ENCODE data around the gene SPRR1B. TPM values are rescaled to one million over a fixed set of nuclear protein-coding genes. Genes with fewer than 3 reads are reported as not detected.

SPRR1B gene
- total and polyA plus RNA-seq, 7 donors, result 0.23 TPM; not detected in 6

DNA sequence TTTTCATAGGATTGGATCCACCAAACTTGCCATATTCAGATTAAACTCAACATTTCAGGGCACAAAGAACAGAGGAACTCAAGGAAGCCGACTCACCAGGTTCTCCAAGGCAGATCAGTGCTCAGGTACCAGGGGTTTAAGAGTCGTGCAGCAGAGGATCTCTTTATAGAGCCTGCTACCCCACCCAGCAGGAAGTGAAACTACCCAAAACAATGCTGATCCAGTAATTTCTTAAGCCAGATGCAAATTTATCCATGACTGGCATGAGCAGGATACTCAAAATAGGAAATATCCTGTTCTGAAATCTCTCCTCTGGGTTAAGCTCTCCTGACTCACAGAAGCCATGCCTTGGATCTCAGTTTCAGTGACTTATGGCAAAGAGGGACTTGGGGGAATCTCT lies 26.4 kb downstream of the SPRR1B start, which contains the start of gene SPRR2A:
TSS of gene SPRR2A (minus strand) at position 138 of the 400 bp plus-strand sequence. CDS start 777 bp downstream, outside the sequence.
- Histone ChIP-seq H3K27me3 (ENCODE audit: insufficient read depth in 3 of 3, low read length in 2 of 3) (no peaks in the 10 kb centered on the region), H3K36me3 (ENCODE audit: insufficient read depth in 1 of 2, low read depth in 1 of 2) (no peaks in the 10 kb centered on the region), H3K27ac (no peak within 1 kb of the TSS), H3K4me3 (no peak within 1 kb of the TSS), H3K4me1 (no peaks in the 10 kb centered on the region), H3K9me3 (no peaks in the 10 kb centered on the region)
- intact Hi-C loops (cut with DNase I), result no loop called here
- no peak for TF ChIP-seq CTCF (IDR thresholded peaks at IDR 0.05)
- DNase-seq (no peak), ATAC-seq (no peak)
- WGBS, 3 donors, result 47 to 61% (median 56%) methylated on average over 2 of the region's 2 CpGs

DNA sequence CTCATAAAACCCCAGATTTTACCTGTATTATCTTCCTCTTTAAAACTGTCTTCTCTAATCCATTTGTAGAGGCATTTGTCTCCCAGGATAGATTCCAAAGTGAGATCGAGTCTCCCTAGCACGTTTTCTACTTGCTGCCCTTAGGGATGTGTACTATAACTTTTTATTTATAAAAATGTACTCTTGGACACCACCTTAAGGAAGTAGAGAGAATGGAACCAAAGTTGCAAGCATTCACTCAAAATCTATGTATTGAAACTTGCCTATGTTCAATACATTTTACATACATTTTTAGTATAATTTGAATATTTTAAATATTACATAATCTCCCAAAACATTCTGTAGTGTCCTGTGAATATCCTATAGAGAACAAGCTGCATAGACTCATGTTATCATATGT lies 27.2 kb downstream of the SPRR1B start:
- Histone ChIP-seq H3K27ac (no peak overlapping the region), H3K4me3 (no peak overlapping the region), H3K27me3 (ENCODE audit: insufficient read depth in 3 of 3, low read length in 2 of 3) (no peaks in the 10 kb centered on the region), H3K4me1 (no peaks in the 10 kb centered on the region), H3K36me3 (ENCODE audit: insufficient read depth in 1 of 2, low read depth in 1 of 2) (no peaks in the 10 kb centered on the region), H3K9me3 (no peaks in the 10 kb centered on the region)
- no peak for DNase-seq
- no peak for TF ChIP-seq CTCF (IDR thresholded peaks at IDR 0.05)
- WGBS, 3 donors, result 41 to 52% (median 49%) methylated on average over 2 of the region's 2 CpGs
- no peak for ATAC-seq
- intact Hi-C loops (cut with DNase I), result no loop called here

- no peaks in the 10 kb centered on the region for H3K27me3 ChIP-seq (ENCODE audit: insufficient read depth in 3 of 3, low read length in 2 of 3)
- DNase-seq (no peak), ATAC-seq (no peak)
- intact Hi-C loops (cut with DNase I), result no loop called here
- TF ChIP-seq CTCF (IDR thresholded peaks at IDR 0.05), result no peak
- H3K9me3 ChIP-seq, result no peaks in the 10 kb centered on the region
- no peak overlapping the region for H3K27ac ChIP-seq
- no peaks in the 10 kb centered on the region for H3K4me1 ChIP-seq
- WGBS, 3 donors, result 70 to 74% (median 71%) methylated on average over 6 of the region's 6 CpGs
- no peak overlapping the region for H3K4me3 ChIP-seq
- no peaks in the 10 kb centered on the region for H3K36me3 ChIP-seq (ENCODE audit: insufficient read depth in 1 of 2, low read depth in 1 of 2)
These were observed 28.1 kb downstream of the SPRR1B start for GRCh38 chr1:153058826-153059784.

- DNase-seq (no peak), ATAC-seq (no peak)
- no peaks in the 10 kb centered on the region for H3K36me3 ChIP-seq (ENCODE audit: insufficient read depth in 1 of 2, low read depth in 1 of 2)
- H3K27me3 ChIP-seq (ENCODE audit: insufficient read depth in 3 of 3, low read length in 2 of 3), result no peaks in the 10 kb centered on the region
- H3K9me3 ChIP-seq, result no peaks in the 10 kb centered on the region
- no peak overlapping the region for H3K27ac ChIP-seq
- no peak overlapping the region for H3K4me3 ChIP-seq
- no peaks in the 10 kb centered on the region for H3K4me1 ChIP-seq
- no peak for TF ChIP-seq CTCF (IDR thresholded peaks at IDR 0.05)
- intact Hi-C loops (cut with DNase I), result no loop called here
- 66 to 75% (median 72%) methylated on average over 2 of the region's 2 CpGs for WGBS, 3 donors
These were observed 39.2 kb downstream of the SPRR1B start for GRCh38 chr1:153070243-153070642.

Data from psoas muscle (tissue), 8 donors.